Brain microvascular endothelial cell (primary cell): ENCODE measurements around the gene LCAT.
A peak's percentile ranks its signal among the peaks of the same experiment; 100 is the strongest.

Source experiments
- DNase-seq: peaks from one replicate; pipeline ENCODE4 v3.0.0-alpha.2; 2020
- H3K27ac ChIP-seq: fragments of 250-450 bp; sonication (Bioruptor Pico); 2 replicates; pipeline ENCODE4 v1.5.1; 2020; ENCODE audit warnings: mild to moderate bottlenecking, moderate library complexity
- H3K27me3 ChIP-seq: fragments of 250-450 bp; sonication (Bioruptor Pico); replicated peaks from 2 replicates; pipeline ENCODE4 v1.5.1; 2020; ENCODE audit warnings: mild to moderate bottlenecking
- H3K36me3 ChIP-seq: fragments of 250-450 bp; sonication (Bioruptor Pico); replicated peaks from 2 replicates; pipeline ENCODE4 v1.5.1; 2020; ENCODE audit warnings: mild to moderate bottlenecking
- H3K4me3 ChIP-seq: 2 replicates; pipeline ENCODE4 v1.5.1; 2011; ENCODE audit warnings: low read depth, mild to moderate bottlenecking, control low read depth, low read length, moderate library complexity
- CTCF ChIP-seq: IDR thresholded peaks from 2 replicates; pipeline ENCODE4 v1.5.1; 2011; ENCODE audit warnings: low read depth, mild to moderate bottlenecking, moderate library complexity, low read length, control low read depth, inconsistent platforms; ENCODE audit errors: missing control alignments
- in situ Hi-C: cut with HindIII; loops from 2 replicates; pipeline ENCODE4 v1.10.0; 2017; ENCODE audit warnings: low sequenced_read_pairs, low pct_ligation_motif_present

The LCAT gene

GRCh38 chr16:67922740-67923139, 21.2 kb downstream of the LCAT start:
- no peaks in the 10 kb centered on the region for H3K36me3 ChIP-seq
- no peak overlapping the region for H3K4me3 ChIP-seq
- in situ Hi-C loops, result loop anchor here (25.0 kb wide), 2 partner anchors 110 to 210 kb away; partner anchors contain the start of genes GFOD2, RANBP10 and TSNAXIP1
- H3K27me3 ChIP-seq, result no peaks in the 10 kb centered on the region
- H3K27ac ChIP-seq, result no peak overlapping the region
- DNase-seq, result no peak
- no peak for TF ChIP-seq CTCF

- no peak overlapping the region for H3K4me3 ChIP-seq
- DNase-seq, result no peak
- in situ Hi-C loops, result loop anchor here (25.0 kb wide), 2 partner anchors 110 to 210 kb away; partner anchors contain the start of genes GFOD2, RANBP10 and TSNAXIP1
- no peak for TF ChIP-seq CTCF
- H3K27me3 ChIP-seq, result no peaks in the 10 kb centered on the region
- H3K36me3 ChIP-seq, result no peaks in the 10 kb centered on the region
- no peak overlapping the region for H3K27ac ChIP-seq
Observed at GRCh38 chr16:67922221-67922620, 21.7 kb downstream of the LCAT start.

GRCh38 chr16:67919622-67920221, 24.2 kb downstream of the LCAT start:
- in situ Hi-C loops, result loop anchor here (25.0 kb wide), 2 partner anchors 107 to 207 kb away; partner anchors contain the start of genes GFOD2, RANBP10 and TSNAXIP1
- no peak for TF ChIP-seq CTCF
- no peak for DNase-seq
- no peak overlapping the region for H3K4me3 ChIP-seq
- H3K36me3 ChIP-seq, result peaks cover 3% of the 10 kb centered on the region
- no peaks in the 10 kb centered on the region for H3K27me3 ChIP-seq
- no peak overlapping the region for H3K27ac ChIP-seq

GRCh38 chr16:67917852-67918236, 26.1 kb downstream of the LCAT start:
- Histone ChIP-seq H3K27ac (no peak overlapping the region), H3K27me3 (no peaks in the 10 kb centered on the region), H3K4me3 (no peak overlapping the region), H3K36me3 (peaks cover 3% of the 10 kb centered on the region)
- in situ Hi-C loops, result loop anchor here (25.0 kb wide), 2 partner anchors 106 to 206 kb away; partner anchors contain the start of genes GFOD2, RANBP10 and TSNAXIP1
- peak; percentile 84 for DNase-seq
- TF ChIP-seq CTCF, result no peak

- H3K27ac ChIP-seq, result no peak overlapping the region
- no peaks in the 10 kb centered on the region for H3K27me3 ChIP-seq
- no peak for DNase-seq
- TF ChIP-seq CTCF, result no peak
- in situ Hi-C loops, result loop anchor here (25.0 kb wide), 2 partner anchors 105 to 205 kb away; partner anchors contain the start of genes GFOD2, RANBP10 and TSNAXIP1
- peaks cover 3% of the 10 kb centered on the region for H3K36me3 ChIP-seq
- H3K4me3 ChIP-seq, result no peak overlapping the region
Observed at GRCh38 chr16:67917140-67917851, 26.6 kb downstream of the LCAT start.
